T follicular helper cell (primary cell): ENCODE measurements around the gene CCZ1B.
"Not testable (repeated sequence)": the region's sequence is repeated elsewhere in the genome, so short reads cannot be mapped to it uniquely, and the experiment has no call there.

Experiments used
- DNase-seq: peaks from one replicate; pipeline ENCODE4 v3.0.0-alpha.2; 2020; ENCODE audit warnings: low read depth

Gene CCZ1B

GRCh38 chr7:6831018-6831725 is 5.1 kb upstream of the CCZ1B start:
- no peak for DNase-seq

GRCh38 chr7:6830026-6830425 is 4.0 kb upstream of the CCZ1B start:
- DNase-seq, result not testable (repeated sequence)

DNA sequence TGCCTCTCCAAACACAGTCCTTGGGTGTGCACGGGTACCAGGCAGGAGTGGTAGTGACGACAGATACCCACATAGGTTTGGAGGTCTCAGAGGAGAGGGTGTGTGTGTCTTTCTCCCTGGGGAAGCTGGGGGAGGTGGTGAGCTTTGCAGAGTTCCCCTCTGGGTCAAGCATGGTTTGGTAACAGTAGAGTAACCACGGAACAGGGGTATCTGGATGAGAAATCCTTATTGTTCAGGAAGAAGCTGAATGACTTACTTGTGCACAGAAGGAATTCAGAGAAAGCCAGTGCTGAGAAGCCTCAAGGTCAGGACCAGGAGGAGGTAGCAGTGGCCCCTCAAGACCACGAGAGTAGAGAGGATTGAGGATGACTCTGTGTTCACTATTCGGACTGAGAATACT is 3.5 kb upstream of the CCZ1B start:
- not testable (repeated sequence) for DNase-seq

DNA sequence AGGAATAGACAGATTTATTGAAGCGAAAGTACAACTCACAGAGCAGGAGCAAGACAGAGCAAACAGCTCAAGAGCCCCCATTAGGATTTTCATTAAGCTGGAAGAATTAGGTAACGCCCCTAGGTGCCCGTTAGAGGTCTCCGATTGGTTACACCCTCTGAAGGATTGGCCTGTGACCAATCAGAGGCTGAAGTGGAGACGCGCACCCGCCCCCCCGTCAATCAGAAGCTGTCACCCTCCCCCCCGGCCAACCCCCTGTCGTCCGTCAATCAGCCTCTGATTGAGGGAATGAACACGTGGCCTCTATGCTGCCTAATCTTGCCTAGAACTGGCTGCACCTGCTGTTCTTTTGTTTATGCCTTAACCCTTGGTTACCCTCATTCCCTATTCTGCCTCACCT is 1.1 kb upstream of the CCZ1B start:
- not testable (repeated sequence) for DNase-seq

DNA sequence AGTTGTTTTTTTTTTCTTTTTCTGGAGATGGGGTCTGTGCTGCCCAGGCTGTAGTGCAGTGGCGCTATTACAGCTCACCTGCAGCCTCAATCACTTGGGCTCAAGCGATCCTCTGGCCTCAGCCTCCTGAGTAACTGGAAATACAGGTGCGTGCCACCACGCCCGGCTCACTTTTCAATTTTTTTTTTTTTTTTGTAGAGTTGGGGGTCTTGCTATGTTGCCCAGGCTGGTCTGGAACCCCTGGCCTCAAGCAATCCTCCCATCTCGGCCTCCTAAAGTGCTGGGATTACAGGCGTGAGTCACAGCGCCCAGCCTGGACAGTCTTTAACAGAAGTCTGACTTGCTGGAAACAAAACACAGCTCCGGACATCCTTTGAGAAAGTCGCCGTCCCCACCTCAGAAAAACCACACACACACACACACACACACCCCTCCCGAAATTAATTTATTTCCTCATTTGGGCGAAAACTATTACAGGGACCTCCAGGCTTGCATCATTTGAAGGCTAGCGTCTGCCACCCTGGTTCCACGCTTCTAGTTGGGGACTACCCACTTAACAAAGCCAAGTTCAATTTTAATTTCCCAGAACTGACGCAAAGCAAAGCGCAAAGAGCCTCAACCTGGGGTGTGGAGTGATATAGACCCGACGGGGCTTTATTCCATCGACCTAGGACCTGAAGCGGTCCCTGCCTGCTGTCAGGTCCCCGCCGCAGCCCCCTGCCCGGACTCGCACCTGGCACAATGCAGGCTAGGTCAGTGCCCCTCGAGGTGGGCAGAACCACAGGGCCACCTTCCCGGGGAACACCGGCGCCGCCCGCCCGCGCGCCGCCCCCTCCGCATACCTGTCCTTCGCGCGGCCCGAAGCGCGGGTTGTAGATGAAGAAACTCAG is 594 bp downstream of the CCZ1B start:
- not testable (repeated sequence) for DNase-seq

DNA sequence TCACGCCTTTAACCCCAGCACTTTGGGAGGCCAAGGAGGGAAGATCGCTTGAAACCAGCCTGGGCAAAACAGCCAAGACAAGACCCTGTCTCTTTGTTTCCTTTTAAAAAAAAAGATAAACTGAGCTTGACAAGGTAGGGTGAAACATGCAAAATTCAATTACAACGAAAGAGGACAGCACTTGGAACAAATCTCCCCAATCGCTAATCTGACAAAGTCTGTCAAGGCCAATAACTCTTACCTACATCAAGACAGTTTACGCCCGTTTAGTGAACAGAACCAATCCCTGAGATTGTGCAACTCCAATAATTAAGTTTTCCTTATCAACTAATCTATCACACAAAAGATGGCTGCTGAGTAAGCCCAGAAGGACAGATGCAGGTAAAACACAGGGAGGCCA is 4.5 kb downstream of the CCZ1B start:
- not testable (repeated sequence) for DNase-seq

DNA sequence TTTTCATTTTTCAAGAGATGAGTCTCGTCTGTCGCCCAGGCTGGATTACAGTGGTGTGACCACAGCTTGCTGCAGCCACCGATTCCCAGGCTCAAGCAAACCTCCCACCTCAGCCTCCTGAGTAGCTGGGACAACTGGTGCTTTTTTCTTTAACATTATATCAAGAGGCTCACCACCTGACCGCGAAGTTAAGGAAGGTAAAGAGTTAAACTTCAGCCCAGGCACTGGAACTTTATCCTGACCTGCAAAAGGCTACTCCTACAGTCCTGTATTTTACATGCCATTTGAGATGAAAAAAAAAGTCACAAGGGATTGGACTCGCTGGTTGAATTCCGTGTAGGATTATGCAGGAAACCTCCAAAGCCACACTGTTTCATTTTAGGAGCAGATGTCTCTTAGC is 10.6 kb downstream of the CCZ1B start:
- DNase-seq, result not testable (repeated sequence)

- DNase-seq, result not testable (repeated sequence)
These were observed 13.1 kb downstream of the CCZ1B start for GRCh38 chr7:6813011-6813410.

GRCh38 chr7:6807959-6808358 is 18.1 kb downstream of the CCZ1B start:
- DNase-seq, result not testable (repeated sequence)

- DNase-seq, result not testable (repeated sequence)
These were observed 18.6 kb downstream of the CCZ1B start for GRCh38 chr7:6807393-6807918.

DNA sequence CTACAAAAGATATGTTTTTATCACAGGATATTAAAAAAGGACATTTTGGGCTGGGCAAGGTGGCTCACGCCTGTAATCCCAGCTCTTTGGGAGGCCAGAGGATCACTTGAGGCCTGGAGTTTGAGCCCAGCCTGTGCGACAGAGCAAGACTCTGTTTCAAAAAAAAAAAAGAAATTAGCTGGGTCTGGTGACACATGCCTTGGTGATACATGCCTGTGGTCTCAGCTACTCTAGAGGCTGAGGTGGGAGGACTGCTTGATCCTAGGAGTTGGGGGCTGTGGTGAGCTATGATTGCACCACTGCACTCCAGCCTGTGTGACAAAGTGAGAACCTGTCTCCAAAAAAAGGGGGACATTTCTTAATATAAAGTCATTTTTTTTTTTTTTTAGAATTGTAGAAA is 25.7 kb downstream of the CCZ1B start:
- DNase-seq, result not testable (repeated sequence)

- DNase-seq, result not testable (repeated sequence)
These were observed 26.2 kb downstream of the CCZ1B start for GRCh38 chr7:6799887-6800286.

DNA sequence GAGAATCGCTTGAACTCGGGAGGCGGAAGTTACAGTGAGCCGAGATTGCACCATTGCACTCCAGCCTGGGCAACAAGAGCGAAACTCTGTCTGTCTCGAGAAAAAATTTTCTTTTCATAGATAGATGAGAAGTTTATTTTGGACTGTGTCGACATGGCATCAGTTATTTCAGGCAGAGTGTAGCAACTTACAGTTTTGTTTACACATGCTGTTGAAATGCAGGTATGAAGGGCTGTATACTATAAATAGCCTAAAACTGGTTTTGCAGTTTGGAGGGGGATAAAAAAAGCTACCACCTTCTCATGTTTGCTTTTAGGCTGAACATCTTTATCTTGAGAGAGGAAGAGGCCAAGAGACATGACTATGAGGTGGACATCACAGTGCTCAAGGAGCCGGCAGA is 28.0 kb downstream of the CCZ1B start:
- not testable (repeated sequence) for DNase-seq

DNA sequence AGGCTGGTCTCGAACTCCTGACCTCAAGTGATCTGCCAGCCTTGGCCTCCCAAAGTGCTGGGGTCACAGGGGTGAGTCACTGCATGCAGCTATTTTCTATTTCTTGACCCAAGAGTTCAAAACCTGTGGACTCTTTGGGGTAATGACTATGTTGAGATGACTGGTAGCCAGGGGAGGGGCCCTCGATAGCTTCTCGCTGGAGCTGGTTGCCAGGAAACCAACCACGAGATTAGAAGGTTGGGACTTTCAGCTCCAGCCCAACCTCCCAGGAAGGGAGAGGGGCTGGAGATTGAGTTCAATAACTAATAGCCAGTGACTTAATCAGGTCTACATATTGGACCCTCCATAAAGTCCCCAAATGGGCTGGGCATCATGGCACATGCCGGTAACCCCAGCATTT is 28.9 kb downstream of the CCZ1B start:
- DNase-seq, result not testable (repeated sequence)

GRCh38 chr7:6794276-6794675 is 31.8 kb downstream of the CCZ1B start:
- DNase-seq, result not testable (repeated sequence)

DNA sequence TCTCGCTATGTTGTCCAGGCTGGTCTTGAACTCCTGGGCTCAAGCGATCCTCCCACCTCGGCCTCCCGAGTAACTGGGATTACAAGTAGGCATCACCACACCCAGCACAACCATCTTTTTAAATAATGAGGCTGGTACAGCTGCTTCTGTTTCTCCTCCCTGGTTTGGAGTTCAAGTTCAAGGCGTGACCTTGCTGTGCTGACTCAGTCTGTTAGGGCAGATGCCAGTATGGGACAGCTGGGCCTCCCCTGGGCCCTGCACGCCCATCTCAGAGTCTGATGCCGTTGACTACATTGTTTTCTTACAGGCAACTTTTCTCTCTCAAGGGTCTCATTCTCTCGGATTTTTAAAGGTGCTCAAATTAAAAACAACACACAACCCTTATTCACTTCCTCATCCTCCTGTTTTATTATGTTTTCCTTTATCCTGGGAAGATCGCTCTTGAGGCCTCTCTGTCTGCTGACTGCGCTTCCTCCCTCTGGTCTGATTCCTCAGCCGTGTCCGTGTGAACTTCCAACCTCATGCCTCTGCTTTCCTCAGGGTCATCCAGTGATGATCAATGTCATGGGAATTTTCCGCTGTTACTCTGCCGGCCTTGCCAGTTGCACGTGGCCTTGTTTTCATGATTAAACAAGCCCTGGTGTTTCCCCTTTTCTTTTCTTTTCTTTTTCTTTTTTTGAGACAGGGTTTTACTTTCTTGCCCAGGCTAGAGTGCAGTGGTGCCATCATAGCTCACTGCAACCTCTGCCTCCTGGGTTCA is 33.8 kb downstream of the CCZ1B start:
- DNase-seq, result not testable (repeated sequence)

DNA sequence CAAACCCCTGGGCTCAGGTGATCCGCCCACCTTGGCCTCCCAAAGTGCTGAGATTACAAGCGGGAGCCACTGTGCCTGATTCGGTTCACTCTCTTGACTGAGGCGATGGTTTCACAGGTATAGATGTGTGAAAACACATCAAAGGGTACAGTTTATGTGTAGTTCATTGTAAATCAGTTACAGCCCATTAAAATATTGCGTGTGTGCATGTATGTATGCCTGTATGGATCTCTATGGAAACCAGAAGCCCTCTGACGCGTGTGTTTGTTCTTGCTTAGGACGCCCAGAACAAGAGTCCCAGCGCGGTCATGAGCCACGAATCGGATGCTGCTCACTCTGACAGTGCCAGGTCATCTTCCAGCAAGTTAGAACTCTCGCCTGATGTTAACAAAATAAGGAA is 36.7 kb downstream of the CCZ1B start:
- not testable (repeated sequence) for DNase-seq

- not testable (repeated sequence) for DNase-seq
These were observed 44.5 kb downstream of the CCZ1B start for GRCh38 chr7:6781581-6781980.

DNA sequence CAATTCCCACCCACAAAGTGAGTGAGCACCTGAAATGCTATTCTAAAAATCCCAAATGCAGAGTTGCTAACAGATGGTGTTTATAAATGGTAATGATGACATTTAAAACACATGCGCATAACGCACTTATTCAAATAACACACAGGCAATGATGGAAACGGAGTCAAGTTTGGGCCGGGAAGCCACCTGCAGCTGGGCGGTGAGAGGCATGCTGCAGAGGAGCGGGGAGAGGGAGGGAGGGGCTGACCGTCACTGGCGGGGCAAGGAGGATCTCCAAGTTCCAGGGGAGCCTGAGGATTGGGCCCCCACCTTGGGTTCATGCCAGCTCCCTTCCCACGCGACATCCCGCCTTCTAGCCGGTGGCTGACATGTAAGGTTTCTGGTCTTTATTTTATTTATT is 64.9 kb downstream of the CCZ1B start:
- not testable (repeated sequence) for DNase-seq

DNA sequence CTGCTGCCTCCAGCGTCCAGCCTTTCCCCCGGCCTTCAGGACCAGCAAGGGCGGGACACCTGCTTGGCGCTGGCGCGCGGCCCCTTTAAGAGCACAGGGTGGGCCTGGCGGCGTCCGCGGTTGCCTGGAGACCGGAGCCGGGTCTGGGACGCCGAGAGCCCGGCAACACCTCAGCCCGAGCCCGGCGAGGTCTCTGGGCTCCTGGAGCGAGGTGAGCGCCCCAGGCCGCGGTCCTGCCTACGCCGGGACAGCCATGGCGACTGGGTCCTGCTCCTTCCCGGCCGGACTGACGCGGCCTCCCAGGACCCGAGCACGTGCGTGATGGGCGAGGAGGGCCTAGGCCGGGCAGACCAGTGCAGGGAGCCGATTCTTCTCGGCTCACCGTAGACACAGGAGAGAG is 72.1 kb downstream of the CCZ1B start, which contains the start of gene RSPH10B2:
Gene RSPH10B2, plus strand, starts transcription at position 140 of the 400 bp plus-strand sequence. CDS start 3,575 bp downstream, outside the sequence.
- not testable (repeated sequence) for DNase-seq

GRCh38 chr7:6750173-6750572 is 75.9 kb downstream of the CCZ1B start:
- not testable (repeated sequence) for DNase-seq

DNA sequence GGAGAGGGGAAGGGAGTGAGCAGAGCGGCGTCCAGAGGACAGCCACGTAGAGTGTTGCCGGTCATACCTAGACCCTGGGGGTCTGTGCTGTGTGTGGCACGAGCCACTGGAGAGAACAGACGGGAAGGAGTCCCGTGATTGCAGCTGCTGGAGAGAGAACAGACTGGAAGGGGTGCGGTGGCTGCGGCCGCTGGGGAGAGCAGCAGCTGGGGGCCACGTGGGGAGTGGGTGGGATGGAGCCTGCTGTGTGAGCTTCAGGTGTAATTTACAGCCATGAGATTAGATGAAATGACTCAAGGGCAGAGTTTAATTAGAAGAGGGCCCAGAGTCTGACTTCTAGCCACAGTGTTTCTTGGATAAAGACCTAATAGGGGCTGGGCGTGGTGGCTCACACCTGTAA is 76.7 kb downstream of the CCZ1B start:
- not testable (repeated sequence) for DNase-seq
